Neural cell (in vitro differentiated cells): Measurements from ENCODE around the gene IL17RB. TPM values are rescaled to one million over a fixed set of nuclear protein-coding genes. Genes with fewer than 3 reads are reported as not detected.

ENCODE experiments used
- H2AFZ ChIP-seq: fragments of 200-600, 300-800 bp; sonication (generic), shearing (Covaris generic); 2 replicates; pipeline ENCODE4 v1.6.0; 2014; ENCODE audit warnings: low read depth, mild to moderate bottlenecking, antibody characterized with exemption, low read length, moderate library complexity
- H3F3A ChIP-seq: fragments of 200-600 bp; shearing (Covaris generic); 2 replicates; pipeline ENCODE4 v1.6.1; 2016; ENCODE audit warnings: mild to moderate bottlenecking, moderate library complexity, mixed read lengths, antibody characterized with exemption, low read length; ENCODE audit not compliant: insufficient read depth, poor library complexity, severe bottlenecking
- H3K27ac ChIP-seq: fragments of 200-600, 300-800 bp; sonication (generic), shearing (Covaris generic); 2 replicates; pipeline ENCODE4 v1.5.1; 2014; ENCODE audit warnings: mild to moderate bottlenecking, low read length, moderate library complexity
- H3K27me3 ChIP-seq: fragments of 300-800, 200-600 bp; sonication (generic), shearing (Covaris generic); 2 replicates; pipeline ENCODE4 v1.6.0; 2014; ENCODE audit warnings: mild to moderate bottlenecking, low read depth, low read length, moderate library complexity; ENCODE audit not compliant: insufficient read depth
- H3K36me3 ChIP-seq: fragments of 300-800, 200-600 bp; sonication (generic), shearing (Covaris generic); 2 replicates; pipeline ENCODE4 v1.5.1; 2014; ENCODE audit warnings: mild to moderate bottlenecking, antibody characterized with exemption, low read length, moderate library complexity; ENCODE audit not compliant: insufficient read depth
- H3K4me2 ChIP-seq: fragments of 300-800, 200-600 bp; sonication (generic), shearing (Covaris generic); 2 replicates; pipeline ENCODE4 v1.6.0; 2014; ENCODE audit warnings: mild to moderate bottlenecking, low read length
- H3K4me3 ChIP-seq: fragments of 300-800, 200-600 bp; sonication (generic), shearing (Covaris generic); 2 replicates; pipeline ENCODE4 v1.5.1; 2014; ENCODE audit warnings: mild to moderate bottlenecking, low read length, moderate library complexity
- H3K79me2 ChIP-seq: fragments of 200-600 bp; shearing (Covaris generic); replicated peaks from 2 replicates; pipeline ENCODE4 v1.6.0; 2014; ENCODE audit warnings: mild to moderate bottlenecking, low read length, moderate library complexity; ENCODE audit not compliant: insufficient read depth
- H3K9ac ChIP-seq: fragments of 300-800, 200-600 bp; sonication (generic), shearing (Covaris generic); 2 replicates; pipeline ENCODE4 v1.6.1; 2016; ENCODE audit warnings: mild to moderate bottlenecking, low read length, mixed read lengths
- H3K9me2 ChIP-seq: fragments of 200-600 bp; shearing (Covaris generic); 2 replicates; pipeline ENCODE4 v1.6.1; 2016; ENCODE audit warnings: mild to moderate bottlenecking, low read length, mixed read lengths; ENCODE audit not compliant: insufficient read depth
- H3K9me3 ChIP-seq: fragments of 200-600, 300-800 bp; sonication (generic), shearing (Covaris generic); 2 replicates; pipeline ENCODE4 v1.6.1; 2016; ENCODE audit warnings: mild to moderate bottlenecking, mixed run types, low read length, moderate library complexity, mixed read lengths
- H4K20me1 ChIP-seq: fragments of 200-600 bp; shearing (Covaris generic); 2 replicates; pipeline ENCODE4 v1.6.1; 2016; ENCODE audit warnings: mild to moderate bottlenecking, mixed run types; ENCODE audit not compliant: insufficient read depth
- CTCF ChIP-seq: fragments of 450-650 bp; IDR thresholded peaks from 2 replicates; pipeline ENCODE4 v1.5.1; 2014; ENCODE audit warnings: antibody characterized with exemption, mild to moderate bottlenecking, moderate library complexity; ENCODE audit not compliant: poor library complexity, severe bottlenecking
- EP300 ChIP-seq: fragments of 450-650 bp; conservative IDR thresholded peaks from 2 replicates; pipeline ENCODE4 v1.6.1; 2014; ENCODE audit warnings: antibody characterized with exemption, mild to moderate bottlenecking, moderate library complexity; ENCODE audit not compliant: poor library complexity, severe bottlenecking
- EZH2 ChIP-seq: fragments of 200-600, 300-800 bp; shearing (Covaris generic), sonication (generic); IDR thresholded peaks from 2 replicates; pipeline ENCODE4 v1.6.1; 2014; ENCODE audit warnings: antibody characterized with exemption, low read length, borderline replicate concordance, mild to moderate bottlenecking; ENCODE audit not compliant: insufficient read depth, poor library complexity, severe bottlenecking
- MXI1 ChIP-seq: fragments of 450-650 bp; conservative IDR thresholded peaks from 2 replicates; pipeline ENCODE4 v1.6.1; 2014; ENCODE audit warnings: antibody characterized with exemption, mild to moderate bottlenecking; ENCODE audit not compliant: poor library complexity, severe bottlenecking
- POLR2AphosphoS5 ChIP-seq: IDR thresholded peaks from 2 replicates; pipeline ENCODE4 v1.6.1; 2012
- RAD21 ChIP-seq: fragments of 450-650 bp; conservative IDR thresholded peaks from 2 replicates; pipeline ENCODE4 v1.6.1; 2014; ENCODE audit warnings: antibody characterized with exemption, mild to moderate bottlenecking, moderate library complexity
- REST ChIP-seq: IDR thresholded peaks from 2 replicates; pipeline ENCODE4 v1.6.1; 2012; ENCODE audit warnings: borderline replicate concordance
- SMC3 ChIP-seq: fragments of 450-650 bp; conservative IDR thresholded peaks from 2 replicates; pipeline ENCODE4 v1.6.1; 2014; ENCODE audit warnings: antibody characterized with exemption, mild to moderate bottlenecking, moderate library complexity; ENCODE audit not compliant: poor library complexity
- TAF1 ChIP-seq: IDR thresholded peaks from 2 replicates; pipeline ENCODE4 v1.6.1; 2012; ENCODE audit warnings: low read depth
- polyA plus RNA-seq: library from polyadenylated mRNA; depleted of rRNA; stranded (reverse); fragments of >200 nt; gene quantifications from 2 replicates; pipeline ENCODE4 v1.2.3, GENCODE V29; 2014

Gene IL17RB
- polyA plus RNA-seq, 1 donor from 2014 or later = 0.83 TPM

GRCh38 chr3:53818221-53819162 lies 27.9 kb upstream of the IL17RB start:
- Histone ChIP-seq H3K79me2 (no peaks in the 10 kb centered on the region), H3K27me3 (no peaks in the 10 kb centered on the region), H3K4me2 (no peak overlapping the region), H3K36me3 (no peaks in the 10 kb centered on the region), H4K20me1 (no peaks in the 10 kb centered on the region), H3K9ac (no peak overlapping the region), H3F3A (no peaks in the 10 kb centered on the region), H3K9me3 (no peaks in the 10 kb centered on the region), H3K4me3 (no peak overlapping the region), H3K27ac (no peak overlapping the region), H2AFZ (no peak overlapping the region), H3K9me2 (no peaks in the 10 kb centered on the region)
- no peak for TF ChIP-seq EZH2
- TF ChIP-seq REST = no peak
- no peak for TF ChIP-seq RAD21
- no peak for TF ChIP-seq SMC3
- no peak for TF ChIP-seq MXI1
- TF ChIP-seq EP300 = no peak
- TF ChIP-seq TAF1 = no peak
- TF ChIP-seq CTCF = no peak
- no peak for TF ChIP-seq POLR2AphosphoS5

- H3K79me2 ChIP-seq = no peaks in the 10 kb centered on the region
- no peaks in the 10 kb centered on the region for H3K9me2 ChIP-seq
- no peaks in the 10 kb centered on the region for H3K27me3 ChIP-seq
- no peak overlapping the region for H3K9ac ChIP-seq
- no peak overlapping the region for H2AFZ ChIP-seq
- no peaks in the 10 kb centered on the region for H3F3A ChIP-seq
- no peak overlapping the region for H3K4me3 ChIP-seq
- no peak overlapping the region for H3K27ac ChIP-seq
- H3K4me2 ChIP-seq = no peak overlapping the region
- TF ChIP-seq MXI1 (no peak), POLR2AphosphoS5 (no peak), EP300 (no peak), CTCF (no peak), TAF1 (no peak), RAD21 (no peak), SMC3 (no peak), EZH2 (no peak), REST (no peak)
- no peaks in the 10 kb centered on the region for H3K9me3 ChIP-seq
- H3K36me3 ChIP-seq = no peaks in the 10 kb centered on the region
- no peaks in the 10 kb centered on the region for H4K20me1 ChIP-seq
Measured at GRCh38 chr3:53819163-53819868, 27.1 kb upstream of the IL17RB start.
